MM.1S (cell line): ENCODE results near the gene CLINT1.
"Not testable (repeated sequence)": the region's sequence is repeated elsewhere in the genome, so short reads cannot be mapped to it uniquely, and the experiment has no call there.

Source experiments
- DNase-seq: peaks from one replicate; pipeline ENCODE4 v3.0.0-alpha.2; 2015
- H2AFZ ChIP-seq: fragments of 300-600 bp; sonication (generic); 2 replicates; pipeline ENCODE4 v1.6.0; 2016; ENCODE audit warnings: antibody characterized with exemption, low read length
- H3F3A ChIP-seq: fragments of 300-600 bp; sonication (generic); 2 replicates; pipeline ENCODE4 v1.6.1; 2016; ENCODE audit warnings: mild to moderate bottlenecking, antibody characterized with exemption, low read length, moderate library complexity, mixed read lengths; ENCODE audit not compliant: insufficient read depth
- H3K27ac ChIP-seq: fragments of 300-600 bp; sonication (generic); 2 replicates; pipeline ENCODE4 v1.5.1; 2016; ENCODE audit warnings: mild to moderate bottlenecking, low read length
- H3K27me3 ChIP-seq: fragments of 300-600 bp; sonication (generic); replicated peaks from 2 replicates; pipeline ENCODE4 v1.6.0; 2016; ENCODE audit warnings: low read length; ENCODE audit not compliant: insufficient read depth
- H3K36me3 ChIP-seq: fragments of 300-600 bp; sonication (generic); replicated peaks from 2 replicates; pipeline ENCODE4 v1.6.1; 2016; ENCODE audit warnings: mild to moderate bottlenecking, low read length, mixed read lengths; ENCODE audit not compliant: insufficient read depth
- H3K4me1 ChIP-seq: fragments of 300-600 bp; sonication (generic); 2 replicates; pipeline ENCODE4 v1.6.1; 2016; ENCODE audit warnings: low read length, mixed read lengths
- H3K4me2 ChIP-seq: fragments of 300-600 bp; sonication (generic); 2 replicates; pipeline ENCODE4 v1.6.0; 2016; ENCODE audit warnings: low read depth, low read length
- H3K4me3 ChIP-seq: fragments of 300-600 bp; sonication (generic); 2 replicates; pipeline ENCODE4 v1.5.1; 2016; ENCODE audit warnings: low read length, mixed read lengths
- H3K79me2 ChIP-seq: fragments of 300-600 bp; sonication (generic); 2 replicates; pipeline ENCODE4 v1.6.1; 2016; ENCODE audit warnings: mixed run types, low read length, mixed read lengths
- H3K9ac ChIP-seq: fragments of 300-600 bp; sonication (generic); 2 replicates; pipeline ENCODE4 v1.6.1; 2016; ENCODE audit warnings: low read length, mixed read lengths
- H3K9me2 ChIP-seq: fragments of 300-600 bp; sonication (generic); replicated peaks from 2 replicates; pipeline ENCODE4 v1.6.1; 2016; ENCODE audit warnings: mild to moderate bottlenecking, low read length, mixed read lengths; ENCODE audit not compliant: insufficient read depth
- H3K9me3 ChIP-seq: fragments of 300-600 bp; sonication (generic); replicated peaks from 2 replicates; pipeline ENCODE4 v1.6.1; 2016; ENCODE audit warnings: mild to moderate bottlenecking, low read length, mixed read lengths; ENCODE audit not compliant: insufficient read depth
- H4K20me1 ChIP-seq: fragments of 300-600 bp; sonication (generic); 2 replicates; pipeline ENCODE4 v1.6.1; 2016; ENCODE audit warnings: mild to moderate bottlenecking, low read length, moderate library complexity, mixed read lengths; ENCODE audit not compliant: insufficient read depth
- CTCF ChIP-seq: fragments of 300-600 bp; sonication (generic); IDR thresholded peaks from 2 replicates; pipeline ENCODE4 v1.5.1; 2016; ENCODE audit warnings: antibody characterized with exemption, low read length, mixed read lengths
- EZH2 ChIP-seq: fragments of 300-600 bp; sonication (generic); optimal IDR thresholded peaks from 2 replicates; pipeline ENCODE3; 2017; ENCODE audit warnings: low read depth, mild to moderate bottlenecking, antibody characterized with exemption, low read length, mixed read lengths
- EZH2phosphoT487 ChIP-seq: fragments of 300-600 bp; sonication (generic); IDR thresholded peaks from 2 replicates; pipeline ENCODE4 v1.6.1; 2018; ENCODE audit warnings: antibody characterized with exemption, low read length

CLINT1 gene

GRCh38 chr5:157888814-157889532, 30.0 kb upstream of the CLINT1 start:
- H3K27ac ChIP-seq, result no peak overlapping the region
- H4K20me1 ChIP-seq, result no peaks in the 10 kb centered on the region
- H3K4me3 ChIP-seq, result no peak overlapping the region
- H3K27me3 ChIP-seq, result no peaks in the 10 kb centered on the region
- no peaks in the 10 kb centered on the region for H3K9me2 ChIP-seq
- no peak for DNase-seq
- H3K9ac ChIP-seq, result no peak overlapping the region
- H3K79me2 ChIP-seq, result no peaks in the 10 kb centered on the region
- no peaks in the 10 kb centered on the region for H3F3A ChIP-seq
- H3K36me3 ChIP-seq, result no peaks in the 10 kb centered on the region
- no peak overlapping the region for H2AFZ ChIP-seq
- H3K4me1 ChIP-seq, result 0 out of 2 replicates have a peak, but pooled peaks cover 3% of the 10 kb centered on the region
- H3K9me3 ChIP-seq, result no peaks in the 10 kb centered on the region
- TF ChIP-seq EZH2, result no peak
- no peak for TF ChIP-seq CTCF
- TF ChIP-seq EZH2phosphoT487, result no peak
- H3K4me2 ChIP-seq, result no peak overlapping the region

- DNase-seq, result no peak
- Histone ChIP-seq H3K79me2 (no peaks in the 10 kb centered on the region), H3K27me3 (no peaks in the 10 kb centered on the region), H2AFZ (no peak overlapping the region), H3K9me2 (no peaks in the 10 kb centered on the region), H3K4me3 (no peak overlapping the region), H3K4me1 (0 out of 2 replicates have a peak, but pooled peaks cover 3% of the 10 kb centered on the region), H3K9me3 (no peaks in the 10 kb centered on the region), H3K36me3 (no peaks in the 10 kb centered on the region), H3K27ac (no peak overlapping the region), H3K4me2 (no peak overlapping the region), H4K20me1 (no peaks in the 10 kb centered on the region), H3F3A (no peaks in the 10 kb centered on the region), H3K9ac (no peak overlapping the region)
- TF ChIP-seq EZH2 (no peak), CTCF (no peak), EZH2phosphoT487 (no peak)
Observed at GRCh38 chr5:157886796-157887380, 27.9 kb upstream of the CLINT1 start.

- not testable (repeated sequence) for H3K4me1 ChIP-seq, H2AFZ ChIP-seq, H3F3A ChIP-seq, H3K4me3 ChIP-seq, H3K79me2 ChIP-seq, DNase-seq, H3K36me3 ChIP-seq, H3K9me2 ChIP-seq, H3K4me2 ChIP-seq, H3K27me3 ChIP-seq, H3K9ac ChIP-seq, H3K27ac ChIP-seq, H3K9me3 ChIP-seq, H4K20me1 ChIP-seq
Observed at GRCh38 chr5:157885051-157885450, 26.1 kb upstream of the CLINT1 start.

GRCh38 chr5:157881498-157881897, 22.6 kb upstream of the CLINT1 start:
- not testable (repeated sequence) for H3K36me3 ChIP-seq, H3F3A ChIP-seq, H3K9me3 ChIP-seq, H3K4me1 ChIP-seq, H3K4me2 ChIP-seq, H2AFZ ChIP-seq, H3K9me2 ChIP-seq, DNase-seq, H4K20me1 ChIP-seq, H3K9ac ChIP-seq, H3K27me3 ChIP-seq, H3K27ac ChIP-seq, H3K79me2 ChIP-seq, H3K4me3 ChIP-seq
